ENCODE data around the gene HYAL3. TPM values are rescaled to one million over a fixed set of nuclear protein-coding genes. Genes with fewer than 3 reads are reported as not detected.
A peak's percentile ranks its signal among the peaks of the same experiment; 100 is the strongest.

Gene HYAL3
- total and polyA plus RNA-seq, 5 donors: 1.1 to 2.9 (median 2.1) TPM

DNA sequence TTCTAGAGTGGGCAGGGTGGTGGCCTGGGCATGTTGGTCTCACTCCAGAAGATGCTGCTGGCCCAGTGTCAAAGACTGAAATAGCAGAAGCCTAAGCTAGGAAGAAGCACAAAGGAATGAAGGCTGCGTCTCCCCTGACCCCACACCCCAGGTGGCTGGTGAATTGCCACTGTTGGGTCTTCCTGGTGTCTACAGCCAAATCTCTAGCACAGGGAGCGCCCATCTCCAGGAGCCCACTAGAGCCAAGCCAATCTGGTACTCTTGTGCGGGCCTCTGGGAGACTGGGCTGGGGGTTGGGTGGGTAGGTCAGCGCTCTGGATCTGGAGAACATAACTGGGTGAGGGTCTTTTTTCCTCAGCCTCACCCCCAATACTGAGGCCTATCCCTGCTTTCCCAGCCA is 27.9 kb upstream of the HYAL3 start:
- intact Hi-C loops (cut with DNase I): no loop called here
- DNase-seq (peak in 1 of 3 donors; percentile 40), ATAC-seq (no peak)
- Histone ChIP-seq H3K4me1 (ENCODE audit: control insufficient read depth, insufficient read depth, low read length) (peaks cover 8% of the 10 kb centered on the region), H3K4me3 (ENCODE audit: low read length) (peak overlapping the region; percentile 85), H3K27me3 (ENCODE audit: control insufficient read depth, insufficient read depth) (no peaks in the 10 kb centered on the region), H3K27ac (ENCODE audit: low read length) (no peak overlapping the region), H3K9me3 (ENCODE audit: control insufficient read depth, low read length) (no peaks in the 10 kb centered on the region)
- 63% methylated on average over 4 of the region's 4 CpGs for WGBS

DNA sequence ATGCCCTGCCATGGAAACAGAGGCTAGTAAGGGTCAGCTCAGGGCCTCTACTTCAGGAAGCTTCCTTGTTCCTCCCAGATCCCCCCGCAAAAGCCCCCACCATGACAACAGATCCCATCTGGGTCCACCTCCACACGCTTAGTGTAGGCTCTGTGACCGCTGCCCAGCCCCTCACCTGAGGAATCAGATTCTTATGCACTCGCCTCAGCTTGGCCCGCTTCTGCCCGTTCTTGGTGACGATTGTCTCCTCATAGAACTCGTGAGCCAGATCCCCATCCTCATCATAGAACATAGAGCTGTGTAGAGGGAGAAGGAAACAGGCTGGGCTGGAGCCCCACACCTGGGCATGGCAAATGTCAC is 27.0 kb upstream of the HYAL3 start:
- H3K4me3 ChIP-seq (ENCODE audit: low read length): no peak overlapping the region
- peaks cover 8% of the 10 kb centered on the region for H3K4me1 ChIP-seq (ENCODE audit: control insufficient read depth, insufficient read depth, low read length)
- no peaks in the 10 kb centered on the region for H3K9me3 ChIP-seq (ENCODE audit: control insufficient read depth, low read length)
- no peak overlapping the region for H3K27ac ChIP-seq (ENCODE audit: low read length)
- no peaks in the 10 kb centered on the region for H3K27me3 ChIP-seq (ENCODE audit: control insufficient read depth, insufficient read depth)
- ATAC-seq (no peak), DNase-seq (peak in 1 of 3 donors; percentile 51)
- intact Hi-C loops (cut with DNase I): no loop called here
- 92% methylated on average over 8 of the region's 8 CpGs for WGBS

DNA sequence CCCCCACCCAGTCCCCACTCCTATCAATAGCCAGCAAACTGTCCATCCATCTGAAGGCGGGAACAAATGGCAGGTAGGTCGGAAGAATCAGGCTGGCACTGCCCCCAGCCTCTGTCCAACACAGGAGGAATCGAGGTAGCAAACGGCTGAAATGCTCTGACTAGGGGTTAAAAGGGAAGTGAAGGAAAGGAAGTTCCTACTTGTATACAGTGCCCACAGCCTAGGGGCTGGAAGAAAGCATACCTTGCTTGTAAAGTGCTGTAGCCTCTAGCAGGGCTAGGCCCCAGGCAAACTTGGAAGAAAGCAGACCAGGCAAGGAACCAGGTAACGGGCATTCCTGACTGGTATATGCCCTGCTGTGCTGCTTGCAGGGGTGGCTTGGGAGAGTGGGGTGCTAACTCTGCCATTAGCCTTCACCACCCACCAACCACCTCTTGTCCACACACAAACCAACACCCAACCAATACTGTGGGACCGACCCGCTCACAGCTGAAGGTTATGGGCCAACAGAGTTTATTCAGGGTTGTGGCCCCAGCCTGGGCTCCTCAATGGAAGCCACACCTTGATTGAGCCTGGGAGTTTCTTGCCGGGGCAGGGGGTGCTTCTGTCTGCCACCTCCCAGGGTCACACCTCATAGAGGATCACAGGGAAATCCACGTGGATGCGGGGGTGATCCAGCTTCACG is 26.4 kb upstream of the HYAL3 start:
- no peak for ATAC-seq
- intact Hi-C loops (cut with DNase I): no loop called here
- peak in 1 of 3 donors; percentile 20 for DNase-seq
- WGBS: 86% methylated on average over 11 of the region's 11 CpGs
- Histone ChIP-seq H3K4me3 (ENCODE audit: low read length) (no peak overlapping the region), H3K27me3 (ENCODE audit: control insufficient read depth, insufficient read depth) (no peaks in the 10 kb centered on the region), H3K4me1 (ENCODE audit: control insufficient read depth, insufficient read depth, low read length) (peaks cover 8% of the 10 kb centered on the region), H3K9me3 (ENCODE audit: control insufficient read depth, low read length) (no peaks in the 10 kb centered on the region), H3K27ac (ENCODE audit: low read length) (no peak overlapping the region)

DNA sequence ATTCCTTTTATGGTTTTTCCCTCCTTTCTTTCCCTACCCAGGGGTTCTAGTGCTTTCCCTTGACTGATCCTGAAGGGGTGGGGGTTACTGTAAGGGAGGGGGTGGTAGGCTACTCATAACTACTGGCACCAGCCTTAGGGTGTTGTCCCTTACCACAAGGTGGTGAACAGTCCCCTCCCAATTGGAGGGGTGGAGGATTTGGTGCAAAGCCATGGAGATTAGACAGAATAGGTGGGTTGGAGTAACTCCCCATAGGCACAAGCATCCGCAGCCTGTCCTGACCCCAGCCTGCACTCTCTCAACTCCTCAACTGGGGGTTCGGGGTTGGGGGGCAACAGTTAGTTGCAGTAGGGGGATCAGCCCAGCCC is 25.9 kb upstream of the HYAL3 start:
- no peaks in the 10 kb centered on the region for H3K27me3 ChIP-seq (ENCODE audit: control insufficient read depth, insufficient read depth)
- intact Hi-C loops (cut with DNase I): no loop called here
- DNase-seq: no peak
- ATAC-seq: no peak
- WGBS: 83% methylated on average over 2 of the region's 2 CpGs
- no peaks in the 10 kb centered on the region for H3K9me3 ChIP-seq (ENCODE audit: control insufficient read depth, low read length)
- no peak overlapping the region for H3K27ac ChIP-seq (ENCODE audit: low read length)
- peaks cover 11% of the 10 kb centered on the region for H3K4me1 ChIP-seq (ENCODE audit: control insufficient read depth, insufficient read depth, low read length)
- H3K4me3 ChIP-seq (ENCODE audit: low read length): no peak overlapping the region

DNA sequence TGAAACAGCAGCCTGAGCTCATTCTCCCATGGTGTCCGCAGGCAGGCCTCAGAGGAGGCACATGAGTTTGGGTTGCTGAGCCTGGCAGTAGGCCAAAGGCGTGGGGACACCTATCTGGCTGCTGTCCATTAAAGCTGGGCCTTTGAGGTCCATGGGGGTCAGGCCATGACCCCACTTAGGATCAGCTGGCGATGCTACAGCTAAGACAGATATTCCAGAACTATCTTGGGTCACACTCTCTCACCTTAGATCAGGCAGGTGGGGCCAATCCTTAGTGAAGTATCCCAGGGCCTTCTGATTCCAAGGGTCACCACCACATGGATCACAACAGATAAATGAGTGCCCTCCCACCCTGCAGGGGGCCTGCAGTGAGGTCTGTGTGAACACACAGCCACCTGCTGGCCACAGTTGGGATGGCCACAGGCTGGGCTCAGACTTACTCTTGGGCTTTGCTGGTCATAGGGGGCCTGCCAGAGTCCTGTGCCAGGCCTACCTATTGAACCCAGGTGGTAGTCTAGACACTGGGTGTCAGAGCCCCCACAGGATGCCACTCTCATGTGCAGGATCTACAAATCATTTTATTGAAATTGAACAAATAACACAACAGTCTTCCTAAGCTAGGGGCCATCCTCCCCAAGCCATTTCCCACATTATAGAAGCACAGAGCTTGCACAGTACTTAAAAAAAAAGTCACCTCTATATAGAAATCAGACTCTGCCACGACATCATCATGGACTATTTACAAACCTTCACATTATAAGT is 25.3 kb upstream of the HYAL3 start:
- no peak overlapping the region for H3K4me3 ChIP-seq (ENCODE audit: low read length)

DNA sequence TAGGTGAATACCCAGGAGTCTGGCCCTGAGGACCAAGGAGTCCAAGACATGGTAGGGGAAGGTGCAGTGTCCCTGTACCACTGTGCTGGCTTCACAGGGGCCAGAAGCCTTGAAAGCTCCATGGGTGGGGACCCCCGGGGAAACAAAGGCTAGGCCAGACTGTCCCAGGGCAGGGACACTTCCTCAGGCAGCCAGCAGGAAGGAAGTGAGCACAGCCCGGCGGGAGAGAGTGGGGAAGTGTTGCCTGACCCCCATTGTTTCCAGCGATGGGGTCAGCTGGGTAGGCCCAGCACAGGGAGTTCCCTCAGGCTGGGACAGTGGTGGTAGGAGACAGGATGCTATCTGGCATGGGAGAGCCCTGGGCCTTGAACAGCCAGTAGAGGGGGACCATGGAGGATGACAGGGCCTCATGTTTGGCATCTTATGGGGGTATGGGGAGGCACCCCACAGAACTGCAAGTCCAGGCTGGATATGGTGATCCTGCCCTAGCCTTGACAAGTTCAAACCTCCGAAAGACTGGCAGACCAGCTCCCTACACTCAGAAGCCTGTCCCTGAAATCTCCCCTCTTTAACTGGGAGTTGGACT is 24.5 kb upstream of the HYAL3 start:
- intact Hi-C loops (cut with DNase I): loop anchor here in 1 of 4 donors (5.0 kb wide), 1 partner anchor 96 kb away; no protein-coding TSS in a partner anchor
- H3K4me1 ChIP-seq (ENCODE audit: control insufficient read depth, insufficient read depth, low read length): peaks cover 11% of the 10 kb centered on the region
- H3K27ac ChIP-seq (ENCODE audit: low read length): peak overlapping the region; percentile 96
- 45% methylated on average over 5 of the region's 5 CpGs for WGBS
- ATAC-seq (peak; percentile 23 to 65), DNase-seq (peak; percentile 80 to 87 (median 85))
- H3K27me3 ChIP-seq (ENCODE audit: control insufficient read depth, insufficient read depth): no peaks in the 10 kb centered on the region
- no peaks in the 10 kb centered on the region for H3K9me3 ChIP-seq (ENCODE audit: control insufficient read depth, low read length)
- H3K4me3 ChIP-seq (ENCODE audit: low read length): no peak overlapping the region

More for the DNA sequence above, 25.3 kb upstream of the HYAL3 start:
- intact Hi-C loops (cut with DNase I): loop anchor here in 1 of 4 donors (5.0 kb wide), 1 partner anchor 97 kb away; no protein-coding TSS in a partner anchor
- Histone ChIP-seq H3K27ac (ENCODE audit: low read length) (peak overlapping the region; percentile 96), H3K9me3 (ENCODE audit: control insufficient read depth, low read length) (no peaks in the 10 kb centered on the region), H3K27me3 (ENCODE audit: control insufficient read depth, insufficient read depth) (no peaks in the 10 kb centered on the region), H3K4me1 (ENCODE audit: control insufficient read depth, insufficient read depth, low read length) (peaks cover 12% of the 10 kb centered on the region)
- ATAC-seq: peak; percentile 3 to 24
- WGBS: 38% methylated on average over 4 of the region's 4 CpGs
- DNase-seq: peak; percentile 83 to 93 (median 90)

DNA sequence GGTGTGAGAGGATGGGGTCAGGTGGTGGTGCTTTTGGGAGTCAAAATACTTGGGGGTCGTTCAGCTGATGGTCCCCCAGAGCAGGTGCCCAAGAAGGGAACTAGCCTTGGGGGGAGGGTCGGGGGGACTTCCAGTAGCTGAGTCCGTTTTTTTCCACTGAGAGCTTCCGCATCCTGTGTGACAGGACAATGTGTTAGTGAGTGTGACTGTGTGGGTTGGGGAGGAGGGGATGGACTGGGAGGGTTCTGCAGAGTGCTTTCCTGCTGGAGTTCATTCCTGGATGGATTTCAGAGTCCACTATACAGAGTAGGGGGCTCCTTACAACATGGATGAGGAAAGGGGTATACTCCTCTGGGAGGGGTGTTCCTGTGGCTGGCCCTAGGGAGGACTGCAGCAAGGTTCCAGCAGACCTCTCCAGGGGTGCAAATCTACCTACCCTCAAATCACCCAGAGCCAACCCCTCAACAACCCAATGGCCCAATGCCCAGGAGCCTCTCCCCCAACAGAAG is 23.9 kb upstream of the HYAL3 start:
- Histone ChIP-seq H3K27me3 (ENCODE audit: control insufficient read depth, insufficient read depth) (no peaks in the 10 kb centered on the region), H3K27ac (ENCODE audit: low read length) (peak overlapping the region; percentile 96), H3K4me3 (ENCODE audit: low read length) (no peak overlapping the region), H3K9me3 (ENCODE audit: control insufficient read depth, low read length) (no peaks in the 10 kb centered on the region), H3K4me1 (ENCODE audit: control insufficient read depth, insufficient read depth, low read length) (peaks cover 9% of the 10 kb centered on the region)
- intact Hi-C loops (cut with DNase I): loop anchor here in 1 of 4 donors (5.0 kb wide), 1 partner anchor 96 kb away; no protein-coding TSS in a partner anchor
- DNase-seq: peak in 2 of 3 donors; percentile 65 to 71
- peak; percentile 2 to 42 for ATAC-seq
- 36% methylated on average over 4 of the region's 4 CpGs for WGBS

DNA sequence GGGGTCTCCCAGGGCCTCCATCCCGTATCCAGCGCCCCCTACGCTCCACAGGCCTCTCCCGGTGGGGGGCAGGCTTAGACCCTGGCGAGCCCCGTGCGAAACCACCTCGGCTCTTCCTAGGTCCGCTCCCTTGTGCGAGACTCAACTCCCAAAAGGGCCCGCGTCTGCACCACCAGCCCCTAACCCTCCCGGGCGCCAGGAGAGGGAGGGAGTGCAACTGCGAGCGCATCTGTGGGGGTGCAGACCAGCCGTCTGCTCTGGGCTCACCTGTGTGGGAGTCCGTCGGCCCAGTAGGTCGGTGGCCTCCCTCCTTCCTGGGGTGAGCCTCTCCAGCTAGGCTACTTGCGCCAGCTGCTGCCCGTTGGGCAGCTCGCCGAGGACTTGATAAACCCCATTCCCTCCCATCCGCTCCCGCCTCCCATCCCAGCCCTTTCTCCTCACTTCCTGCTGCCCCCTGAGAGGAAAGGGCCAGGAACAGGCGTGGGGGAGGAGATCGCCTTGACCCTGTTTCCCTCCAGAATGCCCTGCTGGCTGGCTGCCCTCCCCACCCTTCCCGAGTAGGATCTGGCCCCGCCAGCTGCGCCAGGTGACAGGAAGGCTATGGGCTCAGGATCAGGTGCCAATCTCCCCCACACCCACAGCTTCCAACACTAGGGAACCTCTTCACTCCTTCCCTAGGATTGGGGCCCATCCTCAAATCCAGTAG is 23.3 kb upstream of the HYAL3 start, which contains the start of gene HYAL2:
HYAL2 (minus strand) TSS at position 360 of the 706 bp plus-strand sequence. CDS start 2,256 bp downstream, outside the sequence.
- ATAC-seq: peak; percentile 11 to 58
- peak; percentile 88 to 92 (median 91) for DNase-seq
- 29% methylated on average over 31 of the region's 31 CpGs for WGBS
- Histone ChIP-seq H3K4me3 (ENCODE audit: low read length) (peak within 1 kb of the TSS; percentile 85), H3K27me3 (ENCODE audit: control insufficient read depth, insufficient read depth) (no peaks in the 10 kb centered on the region), H3K27ac (ENCODE audit: low read length) (peak within 1 kb of the TSS; percentile 96), H3K4me1 (ENCODE audit: control insufficient read depth, insufficient read depth, low read length) (peaks cover 9% of the 10 kb centered on the region), H3K9me3 (ENCODE audit: control insufficient read depth, low read length) (no peaks in the 10 kb centered on the region)
- intact Hi-C loops (cut with DNase I): loop anchor here in 1 of 4 donors (5.0 kb wide), 1 partner anchor 95 kb away; no protein-coding TSS in a partner anchor

DNA sequence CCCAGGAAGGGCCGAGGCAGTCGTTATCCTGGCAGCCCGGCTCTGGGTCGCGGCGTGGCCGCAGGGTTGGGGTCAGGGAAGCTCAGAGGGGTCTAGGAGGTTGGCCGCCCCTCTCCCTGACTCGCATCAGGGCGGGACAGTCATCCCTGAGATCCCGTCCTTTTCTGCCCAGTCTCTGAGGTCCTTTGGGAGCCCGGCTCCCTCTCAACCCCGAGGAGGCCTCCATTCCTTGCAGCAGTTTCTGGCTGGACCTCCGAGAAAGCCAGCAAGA is 22.8 kb upstream of the HYAL3 start:
- 13% methylated on average over 14 of the region's 14 CpGs for WGBS
- Histone ChIP-seq H3K9me3 (ENCODE audit: control insufficient read depth, low read length) (no peaks in the 10 kb centered on the region), H3K4me1 (ENCODE audit: control insufficient read depth, insufficient read depth, low read length) (peaks cover 9% of the 10 kb centered on the region), H3K27me3 (ENCODE audit: control insufficient read depth, insufficient read depth) (no peaks in the 10 kb centered on the region), H3K4me3 (ENCODE audit: low read length) (peak overlapping the region; percentile 85), H3K27ac (ENCODE audit: low read length) (peak overlapping the region; percentile 96)
- intact Hi-C loops (cut with DNase I): loop anchor here in 1 of 4 donors (5.0 kb wide), 1 partner anchor 95 kb away; no protein-coding TSS in a partner anchor
- ATAC-seq: no peak
- DNase-seq: no peak

DNA sequence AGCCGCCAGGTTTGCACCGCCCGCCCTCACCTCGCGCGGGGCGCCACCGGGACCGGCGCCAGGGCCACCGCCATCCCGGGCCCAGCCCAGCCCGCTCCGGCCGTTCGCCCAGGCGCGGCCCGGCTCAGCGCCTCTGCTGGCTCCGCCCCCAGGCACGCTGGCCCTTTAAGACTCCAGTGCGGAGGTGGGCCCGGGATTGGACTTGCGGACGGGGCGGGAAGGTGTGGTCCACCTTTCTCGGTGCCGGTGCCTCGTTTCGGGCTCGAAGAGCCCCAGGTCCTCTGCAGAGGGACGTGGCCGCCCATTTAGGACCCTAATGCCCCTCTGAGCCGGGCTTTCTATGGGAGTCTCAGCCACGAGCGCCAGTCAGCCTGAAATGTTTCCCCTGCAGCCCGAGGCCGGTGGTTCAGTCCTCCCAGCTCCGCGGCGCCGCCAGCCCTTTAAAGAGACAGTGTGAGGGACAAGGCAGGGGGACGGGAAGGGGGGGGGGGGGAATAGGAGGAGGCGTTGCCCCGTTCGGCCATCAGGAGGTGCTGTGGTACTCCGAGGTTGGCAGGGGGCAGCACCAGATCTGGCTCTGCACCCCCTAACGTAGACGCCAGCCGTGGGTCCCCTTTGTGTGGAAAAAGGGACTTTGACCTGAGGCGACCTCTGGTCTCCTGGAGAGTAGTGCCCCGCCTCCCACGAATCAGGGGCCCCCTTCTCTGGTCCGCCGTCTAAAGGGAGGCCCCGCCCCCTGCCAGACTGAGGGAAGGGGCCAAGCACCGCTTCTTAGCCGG is 22.3 kb upstream of the HYAL3 start:
- peak; percentile 35 to 76 for ATAC-seq
- DNase-seq: peak; percentile 91 to 97 (median 96)
- Histone ChIP-seq H3K9me3 (ENCODE audit: control insufficient read depth, low read length) (no peaks in the 10 kb centered on the region), H3K4me3 (ENCODE audit: low read length) (peak overlapping the region; percentile 85), H3K27ac (ENCODE audit: low read length) (peak overlapping the region; percentile 96), H3K4me1 (ENCODE audit: control insufficient read depth, insufficient read depth, low read length) (peaks cover 9% of the 10 kb centered on the region), H3K27me3 (ENCODE audit: control insufficient read depth, insufficient read depth) (no peaks in the 10 kb centered on the region)
- intact Hi-C loops (cut with DNase I): loop anchor here in 1 of 4 donors (5.0 kb wide), 1 partner anchor 94 kb away; no protein-coding TSS in a partner anchor
- 1% methylated on average over 59 of the region's 59 CpGs for WGBS

All from right cardiac atrium (tissue), 5 donors.